NCI-H2196 treated with DMSO at 0.1 percent for 48 hours (cell line): Measurements from ENCODE around the gene BRCC3.

ENCODE experiments used
- DNase-seq: peaks from one replicate; lab custom pipeline; 2025; ENCODE audit not compliant: unreplicated experiment; lab: John Stamatoyannopoulos, UW

BRCC3 gene

GRCh38 chrX:155070975-155071693 lies at the start of gene BRCC3, which contains the start of the genes CMC4 and MTCP1:
Gene BRCC3, plus strand, starts transcription at chrX:155071508. Its CDS starts 20 bp downstream, at chrX:155071528.
Gene CMC4, minus strand, starts transcription at chrX:155071136. Its CDS starts 7,113 bp downstream, at chrX:155064023.
Gene MTCP1, minus strand, starts transcription at chrX:155071136. Its CDS starts 5,126 bp downstream, at chrX:155066010.
- peak; percentile 90 for DNase-seq

- DNase-seq, result no peak
Measured at GRCh38 chrX:155022585-155022984, 48.7 kb upstream of the BRCC3 start, which contains the start of gene F8. Gene F8, minus strand, starts transcription at chrX:155022723. Its CDS starts 171 bp downstream, at chrX:155022552.

DNA sequence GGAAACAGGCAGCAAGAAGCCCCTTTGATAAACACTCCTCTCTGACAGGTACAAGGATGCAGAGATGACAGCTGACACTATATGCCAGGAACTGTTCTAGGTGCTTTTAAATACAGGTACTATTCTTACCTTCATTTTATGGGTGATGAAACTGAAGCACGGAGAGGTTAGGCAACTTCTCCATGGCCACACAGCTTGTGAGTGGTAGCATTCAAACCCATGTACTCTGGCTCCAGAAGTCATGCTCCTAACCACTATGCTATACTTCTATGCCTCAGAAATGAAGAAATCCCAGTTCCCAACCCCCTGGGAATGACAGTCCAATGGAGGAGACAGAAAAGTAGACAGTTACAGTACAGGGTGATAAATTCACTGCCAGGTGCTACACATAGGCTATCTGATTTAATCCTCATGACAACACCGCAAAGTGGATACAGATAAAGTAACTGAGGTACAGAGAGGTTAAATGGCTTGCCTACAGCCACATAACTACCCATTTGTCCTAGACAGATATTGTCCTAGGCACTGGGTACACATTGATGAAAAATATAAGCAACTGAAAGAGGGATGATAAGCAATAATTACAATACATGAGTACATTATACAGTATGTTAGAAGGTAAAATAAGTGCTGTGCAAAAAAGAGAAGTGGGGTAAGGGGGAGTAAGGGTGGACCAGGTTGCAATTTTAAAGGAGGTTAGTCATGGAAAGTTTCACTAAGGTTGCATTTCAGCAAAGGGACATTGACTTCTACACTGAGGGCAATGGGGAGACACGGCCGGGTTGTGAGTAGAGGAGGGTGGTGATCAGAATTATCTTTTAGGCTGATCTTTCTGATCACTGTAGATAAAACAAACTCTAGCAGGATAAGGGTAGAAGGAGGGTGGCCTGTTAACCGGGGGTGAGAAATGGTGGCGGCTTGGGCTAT lies 47.1 kb upstream of the BRCC3 start:
- DNase-seq, result no peak

GRCh38 chrX:155026420-155026726 lies 44.9 kb upstream of the BRCC3 start:
- DNase-seq, result no peak

DNA sequence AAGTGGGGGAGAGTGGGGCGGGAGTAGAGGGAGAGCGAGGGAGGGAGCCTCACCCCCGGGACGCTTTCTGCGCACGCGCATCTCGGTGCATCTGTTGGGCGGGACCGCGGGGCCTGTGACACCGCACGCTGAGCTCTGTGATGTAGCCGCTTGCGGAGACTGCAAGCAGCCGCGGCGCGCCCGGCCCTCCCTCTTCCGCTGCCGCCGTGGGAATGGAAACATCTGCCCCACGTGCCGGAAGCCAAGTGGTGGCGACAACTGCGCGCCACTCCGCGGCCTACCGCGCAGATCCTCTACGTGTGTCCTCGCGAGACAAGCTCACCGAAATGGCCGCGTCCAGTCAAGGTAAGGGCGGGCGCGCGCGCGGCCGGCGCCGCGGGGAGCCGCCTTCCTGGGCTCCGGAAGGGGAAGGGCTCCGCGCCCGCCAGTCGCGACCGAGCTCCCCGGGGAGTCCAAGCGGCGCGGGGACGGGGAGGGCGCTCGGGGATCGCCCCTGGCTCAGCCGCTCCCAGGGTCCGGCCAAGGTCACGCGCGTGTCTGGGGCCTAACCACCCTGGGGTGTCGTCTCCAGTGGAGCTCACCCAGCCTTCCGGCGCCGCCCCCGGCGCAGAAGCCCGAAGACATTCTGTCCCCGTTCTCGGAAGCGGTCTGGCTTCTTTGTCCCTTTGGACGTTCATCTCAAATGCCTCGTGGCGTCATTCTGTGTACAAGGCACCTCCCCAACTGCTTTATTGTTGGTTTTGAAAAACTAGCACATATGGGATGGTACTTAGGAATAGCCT lies 44.4 kb upstream of the BRCC3 start, which contains the start of gene FUNDC2:
Gene FUNDC2, plus strand, starts transcription at position 118 of the 782 bp plus-strand sequence. Its CDS starts 95 bp downstream, at position 213.
- DNase-seq, result peak; percentile 64

DNA sequence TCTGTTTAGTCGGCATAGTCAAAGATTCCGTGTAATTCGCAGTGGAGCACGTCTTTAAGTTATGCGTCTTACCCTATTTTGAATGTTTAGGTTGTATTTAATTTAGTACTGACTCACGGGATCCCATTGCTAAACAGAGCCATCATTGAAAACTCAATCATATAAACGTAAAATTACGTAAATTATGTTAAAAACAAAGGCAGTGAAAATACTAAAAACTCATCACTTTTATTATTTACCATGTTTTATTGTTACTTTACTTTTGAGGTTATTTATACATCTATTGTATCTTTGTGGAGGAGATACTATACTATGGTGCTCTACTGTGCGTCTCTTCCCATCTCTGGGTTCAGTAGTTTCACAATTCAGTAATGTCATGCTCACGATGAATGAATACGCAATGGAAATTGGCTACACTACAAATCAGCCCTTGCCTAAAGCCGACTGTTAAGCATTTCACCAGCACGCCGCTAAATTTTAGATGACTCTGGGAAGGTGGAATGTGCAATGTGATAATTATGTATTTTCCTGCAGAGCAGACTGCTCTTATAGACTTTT lies 43.7 kb upstream of the BRCC3 start:
- no peak for DNase-seq

DNA sequence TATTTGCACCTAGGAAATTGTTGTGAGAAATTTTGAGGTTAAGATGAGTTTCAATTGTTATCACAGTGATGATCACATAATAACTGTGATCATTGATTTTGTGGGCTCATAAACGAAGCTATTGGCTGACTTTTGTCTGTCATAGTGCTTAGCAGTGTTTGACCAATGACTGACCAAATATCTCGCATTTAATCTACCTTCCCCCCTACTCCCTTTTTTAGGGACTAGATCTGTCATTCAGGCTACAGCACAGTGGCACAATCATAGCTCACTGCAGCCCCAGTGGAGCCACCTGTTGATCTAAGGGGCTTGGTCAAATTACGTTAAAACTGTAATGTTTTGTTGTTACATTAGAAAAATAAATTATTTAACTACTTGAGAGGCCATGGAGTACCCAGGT lies 43.2 kb upstream of the BRCC3 start:
- DNase-seq, result no peak

GRCh38 chrX:155028877-155029291 lies 42.4 kb upstream of the BRCC3 start:
- DNase-seq, result no peak

- DNase-seq, result no peak
Measured at GRCh38 chrX:155031657-155032056, 39.7 kb upstream of the BRCC3 start.

GRCh38 chrX:155035688-155036087 lies 35.6 kb upstream of the BRCC3 start:
- DNase-seq, result no peak

GRCh38 chrX:155046129-155046810 lies 25.0 kb upstream of the BRCC3 start:
- DNase-seq, result no peak

DNA sequence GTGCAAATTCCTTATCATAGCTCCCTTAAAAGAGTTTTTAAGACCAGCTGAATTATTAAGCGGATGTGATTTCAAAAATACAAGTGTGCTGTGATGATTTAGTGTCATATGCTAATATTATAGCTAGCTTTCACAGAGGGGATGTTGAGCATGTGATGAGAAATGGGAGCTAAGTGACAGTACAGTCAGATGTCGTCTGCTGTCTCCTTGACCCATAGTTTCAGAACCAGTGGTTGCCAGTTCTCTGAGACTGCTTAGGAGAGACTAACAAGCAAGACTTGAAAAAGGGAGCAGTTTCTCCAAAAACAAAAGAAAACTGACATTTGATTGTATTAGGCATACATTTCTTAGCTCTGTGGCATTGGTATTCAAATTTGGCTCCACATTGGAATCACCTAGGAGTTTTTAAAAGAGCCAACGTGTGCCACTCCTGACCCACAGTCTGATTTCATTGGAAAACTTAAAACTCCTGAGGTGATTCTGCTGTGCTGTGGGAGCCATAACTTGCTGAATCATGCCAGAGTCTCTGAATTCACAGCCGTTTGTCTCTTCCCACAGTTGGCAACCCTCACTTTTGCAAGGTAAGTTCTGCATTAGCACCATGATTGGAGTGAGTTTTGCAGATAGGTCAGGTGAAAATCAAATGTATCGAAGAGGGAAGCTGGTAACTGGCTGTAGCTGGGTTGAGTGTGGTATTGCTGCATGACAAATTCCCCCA lies 24.3 kb upstream of the BRCC3 start:
- DNase-seq, result no peak

- no peak for DNase-seq
Measured at GRCh38 chrX:155048977-155049619, 22.2 kb upstream of the BRCC3 start.

DNA sequence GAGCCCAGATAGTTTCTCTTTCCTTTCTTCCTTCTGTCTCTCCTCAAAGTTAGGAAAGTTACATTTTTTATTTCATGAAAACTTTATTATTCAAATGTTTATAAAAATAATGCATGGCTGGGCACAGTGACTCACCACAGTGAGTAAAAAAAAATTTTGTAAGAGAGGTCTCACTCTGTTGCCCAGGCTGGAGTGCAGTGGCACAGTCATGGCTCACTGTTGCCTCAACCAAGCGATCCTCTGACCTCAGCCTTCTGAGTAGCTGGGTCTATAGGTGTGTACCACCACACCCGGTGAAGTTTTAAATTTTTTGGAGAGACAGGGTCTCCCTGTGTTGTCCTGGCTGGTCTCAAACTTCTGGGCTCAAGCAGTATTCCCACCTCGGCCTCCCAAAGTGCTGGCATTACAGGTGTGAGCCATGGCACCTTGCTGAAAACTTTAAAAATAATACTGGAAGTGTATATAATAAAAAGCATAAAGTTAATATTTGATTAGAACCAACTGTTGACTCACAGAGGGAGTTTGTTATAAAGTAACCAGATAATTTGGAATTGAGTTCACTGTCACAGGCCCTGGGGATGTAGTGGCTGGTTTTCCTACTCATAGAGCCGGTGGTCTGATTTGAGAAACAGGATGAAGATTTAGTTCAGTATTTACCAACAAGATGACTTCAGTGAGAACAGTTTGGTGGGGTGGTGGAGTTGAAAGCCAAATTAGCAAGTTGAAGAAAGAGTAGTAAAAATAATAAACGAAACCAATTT lies 18.4 kb upstream of the BRCC3 start:
- DNase-seq, result no peak

- DNase-seq, result no peak
Measured at GRCh38 chrX:155053656-155054055, 17.7 kb upstream of the BRCC3 start.

- DNase-seq, result no peak
Measured at GRCh38 chrX:155054255-155054654, 17.1 kb upstream of the BRCC3 start.

DNA sequence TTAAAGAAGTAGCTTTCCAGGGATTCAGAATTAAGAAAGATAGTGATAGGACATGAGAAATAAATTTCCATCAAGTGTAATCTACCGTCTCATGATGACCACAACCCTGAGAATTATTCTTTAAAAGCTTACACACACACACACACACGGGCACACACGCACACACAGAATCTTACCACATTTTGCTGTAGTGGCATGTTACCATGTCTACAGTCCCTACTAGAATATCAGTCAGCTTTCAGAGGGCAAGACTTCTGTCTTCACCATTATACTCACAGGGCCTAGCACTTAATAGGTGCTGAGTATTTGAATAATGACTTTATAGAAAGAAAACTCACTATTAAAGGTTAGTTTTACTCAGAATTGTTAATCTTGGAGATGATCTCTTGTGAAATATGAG lies 15.8 kb upstream of the BRCC3 start:
- no peak for DNase-seq

DNA sequence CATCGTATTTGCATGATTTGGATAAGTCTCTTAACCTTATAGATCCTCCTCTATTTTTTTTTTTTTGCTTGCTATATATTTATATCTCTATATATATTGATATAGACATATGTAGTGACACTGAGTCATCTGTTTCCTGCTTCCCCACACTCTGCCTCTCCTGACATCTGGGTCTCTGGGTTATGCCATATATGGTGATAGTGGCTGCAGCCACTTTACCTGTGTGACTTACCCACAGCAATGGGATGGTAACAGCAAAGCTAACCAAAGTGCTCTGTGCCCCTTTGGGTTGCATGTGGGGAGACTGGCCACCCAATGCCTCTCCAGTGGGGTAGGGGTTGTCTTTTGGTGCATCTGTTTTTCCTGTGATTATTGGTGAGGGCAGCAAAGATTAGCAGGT lies 14.8 kb upstream of the BRCC3 start:
- DNase-seq, result no peak
